CD4-positive, alpha-beta T cell (primary cell): Measurements from ENCODE around the gene LEKR1. TPM values are rescaled to one million over a fixed set of nuclear protein-coding genes. Genes with fewer than 3 reads are reported as not detected.

ENCODE experiments used
- ATAC-seq: fragments of 200-7000 bp; cut with Tn5 transposase; one replicate; pipeline ENCODE4 v1.10.0; 2022; ENCODE audit warnings: mild to moderate bottlenecking; ENCODE audit not compliant: poor library complexity
- CTCF ChIA-PET: fragments of 350-600 bp; sonication (Branson Sonifier 250); formaldehyde crosslinking; loops from one replicate; lab custom pipeline; 2021; ENCODE audit warnings: antibody characterized with exemption, inconsistent platforms; lab: Charles Lee
- POLR2A ChIA-PET: fragments of 350-600 bp; sonication (Branson Sonifier 250); formaldehyde crosslinking; loops from one replicate; lab custom pipeline; 2021; ENCODE audit warnings: antibody characterized with exemption, inconsistent platforms; lab: Charles Lee
- DNase-seq, 14 experiments: peaks; one replicate each; pipeline ENCODE4 v3.0.0-alpha.2; 2013 to 2020; ENCODE audit warnings: mixed read lengths in 2 of 14
- H3K27ac ChIP-seq, 2 donors: one replicate each; pipeline versions ENCODE4 v1.5.1 to v1.7.0; 2013; ENCODE audit warnings: low read length in 2 of 2, low read depth in 1 of 2, mild to moderate bottlenecking in 1 of 2
- H3K27me3 ChIP-seq, 2 experiments: 1 replicate in 1 of 2; 2 replicates in 1 of 2; pipeline versions ENCODE4 v1.6.1 to v1.7.0; 2013; ENCODE audit warnings: low read length in 2 of 2, control low read depth in 1 of 2, mild to moderate bottlenecking in 1 of 2, moderate library complexity in 1 of 2; ENCODE audit not compliant: insufficient read depth in 2 of 2, control insufficient read depth in 1 of 2
- H3K36me3 ChIP-seq: one replicate; pipeline ENCODE4 v1.6.1; 2013; ENCODE audit warnings: low read length, control low read depth; ENCODE audit not compliant: insufficient read depth
- H3K4me1 ChIP-seq: one replicate; pipeline ENCODE4 v1.6.1; 2013; ENCODE audit warnings: low read length, control low read depth; ENCODE audit not compliant: insufficient read depth
- H3K4me3 ChIP-seq: one replicate; pipeline ENCODE4 v1.5.1; 2013; ENCODE audit warnings: mild to moderate bottlenecking, low read length, moderate library complexity
- H3K9me3 ChIP-seq, 2 experiments: 1 replicate in 1 of 2; 2 replicates in 1 of 2; pipeline versions ENCODE4 v1.6.1 to v1.7.0; 2013; ENCODE audit warnings: low read length in 2 of 2, mild to moderate bottlenecking in 2 of 2, control low read depth in 1 of 2, moderate library complexity in 1 of 2; ENCODE audit not compliant: control insufficient read depth in 1 of 2, insufficient read depth in 1 of 2
- H3K27ac Mint-ChIP-seq: one replicate; pipeline ENCODE4 v1.8.0; 2020; ENCODE audit warnings: mixed read lengths
- H3K27me3 Mint-ChIP-seq: one replicate; pipeline ENCODE4 v1.8.0; 2021; ENCODE audit warnings: mixed read lengths
- H3K36me3 Mint-ChIP-seq: one replicate; pipeline ENCODE4 v1.8.0; 2021; ENCODE audit warnings: low read depth, mixed read lengths
- H3K4me1 Mint-ChIP-seq: one replicate; pipeline ENCODE4 v1.8.0; 2021; ENCODE audit warnings: low read depth, mixed read lengths
- H3K4me3 Mint-ChIP-seq: one replicate; pipeline ENCODE4 v1.8.0; 2020; ENCODE audit warnings: mild to moderate bottlenecking, mixed read lengths
- H3K9me3 Mint-ChIP-seq: one replicate; pipeline ENCODE4 v1.8.0; 2020; ENCODE audit warnings: mixed read lengths
- CTCF ChIP-seq: fragments of 200-600 bp; IDR thresholded peaks from one replicate; pipeline ENCODE4 v1.8.0; 2022; ENCODE audit warnings: antibody characterized with exemption, mild to moderate bottlenecking
- intact Hi-C, 2 experiments: fragments of 100-400 bp; cut with DNase I in 1 of 2; cut with micrococcal nuclease in 1 of 2; formaldehyde crosslinking; loops; one replicate each; pipeline versions ENCODE4 v1.15.1 to v1.9.0; 2023 to 2025; cut with DNase I, micrococcal nuclease
- total RNA-seq, 174 experiments: library from RNA in 2 of 174; stranded (reverse) in 2 of 174; gene quantifications; one replicate each; pipeline ENCODE4 v1.2.3 and lab custom pipeline; 2021 to 2026

Gene LEKR1
- total RNA-seq, 2 experiments from 2014 or later: 0.77 to 1.0 TPM

- no peak for TF ChIP-seq CTCF
- ATAC-seq (no peak), DNase-seq (no peak)
- H3K36me3 Mint-ChIP-seq: no peaks in the 10 kb centered on the region
- no peaks in the 10 kb centered on the region for H3K4me1 ChIP-seq
- no peak overlapping the region for H3K4me3 ChIP-seq
- no peaks in the 10 kb centered on the region for H3K4me1 Mint-ChIP-seq
- H3K27ac ChIP-seq: no peak overlapping the region
- no peaks in the 10 kb centered on the region for H3K36me3 ChIP-seq
- ChIA-PET CTCF (interaction anchor here (1.0 kb wide), 1 partner anchor 12 kb away, joined by 3 read pairs; no protein-coding TSS in a partner anchor), POLR2A (no interaction called here)
- H3K27me3 ChIP-seq: no peaks in the 10 kb centered on the region
- no peaks in the 10 kb centered on the region for H3K9me3 ChIP-seq
- no peak overlapping the region for H3K4me3 Mint-ChIP-seq
- no peaks in the 10 kb centered on the region for H3K9me3 Mint-ChIP-seq
- intact Hi-C loops: no loop called here
- H3K27ac Mint-ChIP-seq: no peak overlapping the region
- H3K27me3 Mint-ChIP-seq: peaks cover 17% of the 10 kb centered on the region
Observed at GRCh38 chr3:156952011-156952410, 125.9 kb downstream of the LEKR1 start.

GRCh38 chr3:156957715-156958114 lies 131.6 kb downstream of the LEKR1 start:
- no peak overlapping the region for H3K27ac Mint-ChIP-seq
- ChIA-PET CTCF (no interaction called here), POLR2A (no interaction called here)
- Histone ChIP-seq H3K4me3 (no peak overlapping the region), H3K36me3 (no peaks in the 10 kb centered on the region), H3K9me3 (no peaks in the 10 kb centered on the region), H3K4me1 (no peaks in the 10 kb centered on the region), H3K27ac (no peak overlapping the region), H3K27me3 (no peaks in the 10 kb centered on the region)
- TF ChIP-seq CTCF: no peak
- no peak for ATAC-seq
- DNase-seq: no peak
- H3K9me3 Mint-ChIP-seq: no peaks in the 10 kb centered on the region
- H3K4me3 Mint-ChIP-seq: no peak overlapping the region
- no peaks in the 10 kb centered on the region for H3K36me3 Mint-ChIP-seq
- H3K27me3 Mint-ChIP-seq: peaks cover 10% of the 10 kb centered on the region
- intact Hi-C loops: no loop called here
- H3K4me1 Mint-ChIP-seq: no peaks in the 10 kb centered on the region

GRCh38 chr3:156963096-156963495 lies 136.9 kb downstream of the LEKR1 start:
- Histone ChIP-seq H3K9me3 (peaks cover 0 to 6% of the 10 kb centered on the region in 2 experiments), H3K27me3 (no peaks in the 10 kb centered on the region), H3K4me1 (no peaks in the 10 kb centered on the region), H3K36me3 (no peaks in the 10 kb centered on the region), H3K27ac (no peak overlapping the region), H3K4me3 (no peak overlapping the region)
- Mint-ChIP-seq H3K9me3 (no peaks in the 10 kb centered on the region), H3K4me3 (no peak overlapping the region), H3K4me1 (no peaks in the 10 kb centered on the region), H3K27ac (no peak overlapping the region), H3K27me3 (no peaks in the 10 kb centered on the region), H3K36me3 (no peaks in the 10 kb centered on the region)
- CTCF ChIA-PET: no interaction called here
- TF ChIP-seq CTCF: no peak
- no peak for ATAC-seq
- POLR2A ChIA-PET: no interaction called here
- intact Hi-C loops: no loop called here
- no peak for DNase-seq
